GM21526 (cell line): ENCODE measurements around the gene ZSCAN22.
"Not testable (repeated sequence)": the region's sequence is repeated elsewhere in the genome, so short reads cannot be mapped to it uniquely, and the experiment has no call there.

Experiments
- ATAC-seq: cut with Tn5 transposase; IDR thresholded peaks from one replicate; pipeline ENCODE4 v1.9.1; 2021; ENCODE audit warnings: moderate library complexity; ENCODE audit not compliant: unreplicated experiment, low FRiP score

Gene ZSCAN22

DNA sequence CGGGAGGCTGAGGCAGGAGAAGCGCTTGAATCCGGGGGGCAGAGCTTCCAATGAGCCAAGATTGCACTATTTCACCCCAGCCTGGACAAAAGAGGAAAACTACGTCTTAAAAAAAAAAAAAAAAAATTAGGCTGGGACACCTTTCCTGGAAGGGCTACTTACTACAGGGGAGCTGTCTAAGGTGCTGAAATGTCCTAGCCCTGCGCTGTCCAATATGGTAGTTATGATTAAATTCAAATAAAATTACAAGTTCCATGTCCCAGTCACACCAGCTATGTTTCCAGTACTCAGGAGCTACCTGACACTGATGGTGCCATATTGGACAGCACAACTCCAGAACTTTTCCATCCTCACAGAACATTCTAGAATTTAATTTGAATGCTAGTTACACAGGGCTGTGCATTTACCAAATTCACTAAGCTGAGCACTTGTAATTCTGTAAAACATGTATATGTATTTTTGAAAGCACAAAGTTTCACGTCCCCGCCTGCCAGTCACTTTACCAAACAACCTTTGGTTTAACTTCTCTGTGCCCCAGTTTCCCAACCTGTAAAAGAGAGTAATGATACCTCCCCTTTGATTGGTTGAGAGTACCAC lies 9.2 kb upstream of the ZSCAN22 start:
- no peak for ATAC-seq

DNA sequence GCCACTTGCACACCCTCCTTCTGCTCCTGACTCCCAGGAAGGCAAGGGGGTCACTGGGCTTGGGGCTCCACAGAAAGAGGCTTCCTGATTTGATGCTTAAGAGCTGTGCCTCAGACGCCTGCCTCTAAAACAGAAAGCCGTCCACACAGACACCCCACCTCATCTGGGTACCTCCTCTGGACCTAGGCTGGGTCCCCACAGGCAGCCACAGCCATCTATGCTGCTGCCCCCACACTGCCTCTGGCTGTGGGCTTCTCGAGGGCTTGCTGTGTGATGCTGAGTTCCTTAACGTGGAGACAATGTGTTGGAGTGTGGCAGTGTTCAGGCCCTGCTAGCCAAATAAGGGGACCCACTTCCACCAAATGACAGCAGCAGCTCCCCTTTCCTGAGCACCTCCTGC lies 8.5 kb upstream of the ZSCAN22 start:
- ATAC-seq = no peak

DNA sequence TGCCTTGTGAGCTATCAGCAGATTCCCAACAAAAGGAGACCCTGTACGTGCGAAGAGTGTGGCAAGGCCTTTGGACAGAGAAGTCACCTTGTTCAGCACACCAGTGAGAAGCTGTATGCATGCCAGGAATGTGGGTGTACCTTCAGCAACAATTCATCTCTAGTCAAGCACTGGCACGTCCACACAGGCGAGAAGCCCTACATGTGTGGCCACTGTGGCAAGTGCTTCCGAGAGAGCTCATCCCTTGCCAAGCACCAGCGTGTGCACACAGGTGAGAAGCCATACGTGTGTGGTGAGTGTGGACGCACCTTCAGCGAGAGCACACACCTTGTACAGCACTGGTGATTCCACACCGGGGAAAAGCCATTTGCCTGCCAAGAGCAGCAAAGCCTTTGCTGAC lies 7.6 kb upstream of the ZSCAN22 start:
- no peak for ATAC-seq

DNA sequence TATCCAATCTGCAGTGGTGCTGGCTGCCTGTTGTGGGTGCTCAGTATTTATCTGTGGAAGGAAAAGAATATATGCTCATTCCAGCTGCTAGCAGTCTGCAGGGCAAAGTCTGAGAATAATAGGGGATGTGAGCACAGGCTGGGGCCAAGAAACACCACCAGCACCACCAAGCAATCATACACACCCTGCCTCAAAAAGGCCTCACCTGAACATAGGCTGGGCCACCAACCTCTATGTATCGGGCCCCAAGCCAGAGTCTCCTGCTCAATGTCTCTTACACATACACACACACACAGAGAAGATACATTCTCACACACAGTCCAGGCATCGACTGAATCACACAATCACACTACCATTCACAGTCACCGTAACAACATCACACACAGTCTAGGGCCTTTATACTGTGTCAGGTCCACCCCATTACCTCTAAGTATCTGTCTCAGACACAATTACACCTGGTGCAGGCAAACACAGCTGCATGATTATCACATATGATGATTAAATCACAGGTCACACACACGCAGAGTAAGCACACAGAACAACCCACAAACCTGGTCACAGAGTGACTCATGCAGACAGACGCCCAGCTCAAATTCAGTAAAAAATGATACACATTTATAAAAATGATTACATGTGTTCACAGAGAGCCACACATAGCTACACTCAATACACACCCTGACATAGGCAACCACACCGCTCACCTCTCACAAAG lies 1.3 kb upstream of the ZSCAN22 start:
- ATAC-seq = no peak

DNA sequence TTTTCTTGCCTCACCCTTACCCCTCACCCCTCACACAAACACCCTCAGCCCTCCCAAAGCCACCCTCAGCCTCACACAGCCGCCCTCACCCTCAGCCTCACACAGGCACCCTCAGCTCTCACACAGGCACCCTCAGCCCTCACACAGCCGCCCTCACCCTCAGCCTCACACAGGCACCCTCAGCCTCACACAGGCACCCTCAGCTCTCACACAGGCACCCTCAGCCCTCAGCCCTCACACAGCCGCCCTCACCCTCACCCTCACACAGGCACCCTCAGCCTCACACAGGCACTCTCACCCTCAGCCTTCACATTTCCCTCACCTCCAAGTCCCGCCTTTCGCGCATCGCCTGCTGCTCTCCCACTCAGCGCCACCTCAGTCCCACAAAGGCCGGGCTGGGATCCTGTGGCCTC lies 287 bp upstream of the ZSCAN22 start:
- ATAC-seq = no peak

DNA sequence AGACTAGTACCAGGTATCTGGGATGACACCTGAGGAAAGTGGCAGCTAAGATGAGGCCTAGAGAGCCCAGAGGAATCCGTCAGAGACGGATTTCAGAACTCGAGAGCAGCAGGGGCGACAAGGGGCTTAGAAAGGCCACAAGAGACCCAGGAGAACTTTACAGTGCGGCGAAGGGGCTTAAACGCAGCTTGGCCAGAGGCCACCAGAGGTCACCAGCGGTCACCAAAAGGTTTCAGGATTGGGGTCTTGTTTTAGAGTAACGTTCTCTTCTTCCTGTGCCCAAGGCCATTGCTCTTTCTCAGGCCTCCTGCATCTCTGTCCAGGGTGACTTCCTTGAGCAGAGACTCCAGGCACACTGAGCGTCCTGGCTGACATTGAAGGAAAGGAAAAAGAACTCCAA lies 2.2 kb downstream of the ZSCAN22 start:
- ATAC-seq = no peak

DNA sequence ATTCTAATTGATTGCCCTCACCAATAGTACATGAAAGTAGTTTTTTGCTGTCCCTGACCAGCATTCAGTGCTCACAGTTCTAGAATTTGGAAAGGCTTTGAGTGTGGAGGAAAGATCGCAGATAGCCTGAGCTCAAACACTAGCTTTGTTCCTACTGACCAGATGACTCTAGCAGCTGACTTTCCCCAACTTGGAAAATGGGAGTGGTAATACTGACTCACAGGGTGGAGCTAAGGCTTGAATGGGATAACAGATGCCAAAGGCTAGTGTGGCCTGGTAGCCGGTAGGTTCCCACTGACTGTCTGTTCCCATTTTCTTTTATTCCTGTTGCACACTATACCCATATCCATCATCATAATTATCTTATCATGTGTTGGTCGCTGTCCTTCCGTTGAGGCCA lies 3.7 kb downstream of the ZSCAN22 start:
- no peak for ATAC-seq

DNA sequence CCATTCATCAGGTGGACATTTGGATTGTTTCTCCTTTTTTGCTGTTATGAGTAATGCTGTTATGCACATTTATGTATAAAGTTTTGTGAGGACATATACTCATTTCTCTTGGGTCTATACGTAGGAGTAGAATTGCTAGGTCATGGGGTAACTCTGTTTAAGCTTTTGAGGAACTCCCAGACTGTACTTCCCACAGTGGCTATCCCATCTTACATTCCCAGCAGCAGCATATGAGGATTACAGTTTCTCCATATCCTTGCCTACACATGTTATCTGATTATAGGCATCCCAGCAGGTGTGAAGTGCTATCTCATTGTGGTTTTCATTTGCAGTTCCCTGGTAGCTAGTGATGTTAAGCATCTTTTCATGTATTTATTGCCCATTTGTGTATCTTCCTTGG lies 5.9 kb downstream of the ZSCAN22 start:
- no peak for ATAC-seq

DNA sequence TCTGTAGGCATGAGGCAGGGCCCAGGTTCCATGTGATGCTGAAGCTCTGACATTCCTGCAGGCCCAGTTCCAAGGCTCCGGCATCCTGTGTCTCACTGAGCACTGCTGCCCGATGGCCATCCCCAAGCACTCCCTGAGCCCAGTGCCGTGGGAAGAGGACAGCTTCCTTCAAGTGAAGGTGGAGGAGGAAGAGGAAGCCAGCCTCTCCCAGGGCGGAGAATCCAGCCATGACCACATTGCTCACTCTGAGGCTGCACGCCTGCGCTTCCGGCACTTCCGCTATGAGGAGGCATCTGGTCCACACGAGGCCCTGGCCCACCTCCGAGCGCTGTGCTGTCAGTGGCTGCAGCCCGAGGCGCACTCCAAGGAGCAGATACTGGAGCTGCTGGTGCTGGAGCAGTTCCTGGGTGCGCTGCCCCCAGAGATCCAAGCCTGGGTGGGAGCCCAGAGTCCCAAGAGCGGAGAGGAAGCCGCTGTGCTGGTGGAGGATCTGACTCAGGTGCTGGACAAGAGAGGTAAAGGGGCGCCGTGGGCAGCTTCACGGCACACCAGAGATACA lies 8.0 kb downstream of the ZSCAN22 start:
- no peak for ATAC-seq

DNA sequence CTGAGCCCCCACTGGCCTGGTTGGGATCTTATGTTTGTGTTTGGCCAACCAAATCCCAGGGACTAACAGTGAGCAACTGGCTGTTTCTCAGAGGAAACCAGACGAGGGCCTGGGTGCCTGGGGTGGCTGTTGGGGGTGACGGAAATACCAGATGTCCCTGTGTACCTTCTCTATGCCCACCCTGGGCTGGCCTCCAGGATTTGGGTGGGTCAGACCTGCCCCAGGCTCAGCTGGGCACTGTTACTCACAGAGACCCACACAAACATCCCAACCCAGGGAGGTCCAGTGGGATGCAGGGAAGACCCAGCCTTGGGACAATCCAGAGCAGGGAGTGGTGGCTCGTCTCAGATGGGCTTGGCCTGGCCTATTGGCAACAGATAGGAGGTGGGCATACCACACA lies 8.8 kb downstream of the ZSCAN22 start:
- ATAC-seq = no peak

DNA sequence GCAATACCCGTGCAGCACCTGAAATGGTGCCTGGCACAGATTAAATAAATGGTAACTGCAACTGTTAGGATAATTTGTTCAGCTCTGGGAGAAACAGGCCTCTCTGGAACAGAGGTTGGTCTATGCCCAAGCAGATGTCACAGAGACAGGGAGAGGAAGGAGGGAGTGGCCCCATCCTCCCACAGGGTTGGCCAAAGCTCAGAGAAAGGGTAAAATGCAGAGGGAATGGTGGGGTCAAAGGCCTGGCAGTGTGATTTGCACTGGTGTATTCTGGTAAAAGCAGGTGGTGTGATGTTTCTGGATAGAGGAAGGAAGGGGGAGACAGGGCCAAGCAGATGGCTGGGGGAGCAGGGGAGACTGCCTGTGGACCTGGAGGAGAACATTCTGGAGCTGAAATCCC lies 9.4 kb downstream of the ZSCAN22 start:
- ATAC-seq = no peak

DNA sequence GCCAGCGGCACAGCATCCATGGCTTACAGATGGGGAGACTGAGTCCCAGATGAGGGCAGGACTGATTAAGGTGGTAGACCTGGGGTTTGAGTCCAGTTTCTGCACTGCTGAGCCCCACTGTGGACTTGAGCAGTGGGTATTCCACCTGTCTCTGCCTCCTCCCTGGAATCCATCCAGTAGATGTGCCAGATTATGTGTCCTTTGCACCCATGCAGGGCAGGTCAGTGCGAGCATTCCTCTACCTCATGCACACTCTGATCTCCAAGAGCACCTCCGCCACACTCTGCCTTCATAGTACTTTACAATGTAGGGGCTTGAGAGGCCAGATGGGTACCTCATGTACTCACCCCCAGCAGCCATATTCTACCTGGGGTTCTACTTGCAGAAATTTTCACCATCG lies 10.0 kb downstream of the ZSCAN22 start:
- no peak for ATAC-seq

DNA sequence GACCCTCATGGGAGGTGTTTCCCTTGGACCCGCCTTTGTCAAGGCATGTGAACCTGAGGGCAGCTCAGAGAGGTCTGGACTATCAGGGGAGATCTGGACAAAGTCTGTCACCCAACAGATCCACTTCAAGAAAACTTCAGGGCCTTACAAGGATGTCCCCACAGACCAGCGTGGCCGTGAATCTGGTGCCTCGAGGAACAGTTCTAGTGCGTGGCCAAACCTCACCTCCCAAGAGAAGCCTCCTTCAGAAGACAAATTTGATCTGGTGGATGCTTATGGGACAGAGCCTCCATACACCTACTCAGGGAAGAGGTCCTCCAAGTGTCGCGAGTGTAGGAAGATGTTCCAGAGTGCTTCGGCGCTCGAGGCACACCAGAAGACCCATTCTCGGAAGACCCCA lies 11.5 kb downstream of the ZSCAN22 start:
- ATAC-seq = no peak

DNA sequence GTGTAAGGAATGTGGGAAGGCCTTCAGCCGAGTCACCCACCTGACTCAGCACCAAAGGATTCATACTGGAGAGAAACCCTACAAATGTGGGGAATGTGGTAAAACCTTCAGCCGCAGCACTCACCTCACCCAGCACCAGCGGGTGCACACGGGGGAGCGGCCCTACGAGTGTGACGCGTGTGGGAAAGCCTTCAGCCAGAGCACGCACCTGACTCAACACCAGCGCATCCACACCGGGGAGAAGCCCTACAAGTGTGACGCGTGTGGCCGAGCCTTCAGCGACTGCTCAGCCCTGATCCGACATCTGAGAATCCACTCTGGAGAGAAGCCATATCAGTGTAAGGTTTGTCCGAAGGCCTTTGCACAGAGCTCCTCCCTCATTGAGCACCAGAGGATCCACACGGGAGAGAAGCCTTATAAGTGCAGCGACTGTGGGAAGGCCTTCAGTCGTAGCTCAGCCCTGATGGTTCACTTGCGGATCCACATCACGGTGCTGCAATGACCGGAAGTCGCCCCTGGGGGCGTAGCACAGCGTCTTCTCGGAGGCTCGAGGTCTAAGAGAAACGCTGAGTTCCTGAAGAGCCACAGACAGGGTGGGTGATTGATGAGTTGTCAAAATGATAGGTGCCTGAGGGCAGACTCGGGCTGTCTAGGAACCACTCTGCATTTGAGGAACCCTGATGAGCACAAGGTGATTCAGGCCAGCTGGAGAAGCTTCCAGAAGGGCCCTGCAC lies 12.2 kb downstream of the ZSCAN22 start:
- no peak for ATAC-seq

DNA sequence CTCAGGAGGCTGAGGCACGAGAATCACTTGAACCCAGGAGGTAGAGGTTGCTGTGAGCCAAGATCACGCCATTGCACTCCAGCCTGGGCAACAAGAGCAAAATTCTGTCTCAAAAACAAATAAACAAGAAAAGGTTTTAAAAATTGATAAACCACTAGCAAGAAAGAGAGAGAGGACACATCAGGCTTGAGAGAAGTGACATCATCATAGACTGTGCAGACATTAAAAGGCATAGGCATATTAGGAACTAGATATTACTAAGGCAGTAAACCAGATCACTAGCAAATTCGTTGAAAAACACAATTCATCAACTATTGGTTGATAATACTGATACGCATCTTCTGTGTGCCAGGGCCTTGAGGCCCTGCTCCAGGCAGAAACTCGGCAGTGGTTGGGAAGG lies 18.8 kb downstream of the ZSCAN22 start:
- ATAC-seq = no peak

DNA sequence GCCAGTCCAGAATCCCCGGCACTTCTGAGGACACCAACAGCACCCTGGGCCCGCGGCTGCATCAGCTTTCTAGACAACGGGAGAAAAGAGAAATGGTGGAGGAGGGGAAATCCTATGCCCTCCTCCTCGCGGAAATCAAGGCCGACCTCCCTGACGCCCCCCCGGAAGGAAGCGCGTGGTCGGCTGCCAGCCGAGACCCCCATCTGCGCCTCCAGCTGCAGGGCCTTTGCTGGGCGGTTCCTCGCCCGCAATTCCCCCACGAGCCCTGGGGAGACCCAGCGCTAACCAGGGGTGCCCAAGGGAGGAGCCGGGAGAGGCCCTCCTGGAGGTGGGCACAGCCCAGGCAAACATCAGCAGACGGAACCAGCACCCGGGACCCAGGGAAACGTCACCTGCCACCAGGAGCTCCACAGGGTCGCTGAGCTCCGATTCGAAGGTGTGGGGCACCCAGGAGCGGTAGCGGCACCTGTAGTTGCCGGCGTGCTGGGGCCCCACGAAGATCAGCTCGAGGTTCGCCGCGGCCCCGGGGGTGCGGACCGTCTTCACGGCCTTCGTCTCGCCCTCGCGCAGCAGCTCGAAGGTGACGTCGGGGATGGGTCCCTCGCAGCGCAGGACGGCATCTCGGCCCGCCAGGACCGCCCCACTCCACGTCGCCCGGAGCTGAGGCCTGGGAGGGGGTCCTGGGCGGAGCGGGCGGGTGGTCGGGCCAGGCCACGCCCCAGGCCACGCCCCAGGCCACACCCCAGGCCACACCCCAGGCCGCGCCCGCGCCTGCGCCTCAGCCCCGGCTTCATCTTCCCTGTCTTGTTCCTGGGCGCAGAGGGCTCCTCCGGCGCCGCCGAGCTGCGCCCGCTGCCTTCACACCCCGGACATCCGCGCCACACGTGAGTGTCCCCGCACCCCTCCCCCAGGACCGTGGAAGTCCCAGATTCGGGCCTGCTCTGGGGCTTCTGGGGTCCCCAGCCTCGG lies 20.5 kb downstream of the ZSCAN22 start:
- ATAC-seq = peak; percentile 77

DNA sequence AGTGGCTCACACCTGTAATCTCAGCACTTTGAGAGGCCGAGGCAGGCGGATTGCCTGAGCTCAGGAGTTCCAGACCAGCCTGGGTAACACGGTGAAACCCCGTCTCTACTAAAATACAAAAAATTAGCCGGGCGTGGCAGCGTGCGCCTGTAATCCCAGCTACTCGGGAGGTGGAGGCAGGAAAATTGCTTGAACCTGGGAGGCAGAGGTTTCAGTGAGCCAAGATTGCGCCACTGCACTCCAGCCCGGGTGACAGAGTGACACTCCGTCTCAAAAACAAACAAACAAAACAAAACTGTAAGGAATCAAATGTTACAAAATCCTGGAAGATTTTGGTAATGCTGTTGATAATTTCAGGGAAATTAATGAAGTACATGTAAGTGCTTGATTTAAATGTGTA lies 21.3 kb downstream of the ZSCAN22 start:
- not testable (repeated sequence) for ATAC-seq

DNA sequence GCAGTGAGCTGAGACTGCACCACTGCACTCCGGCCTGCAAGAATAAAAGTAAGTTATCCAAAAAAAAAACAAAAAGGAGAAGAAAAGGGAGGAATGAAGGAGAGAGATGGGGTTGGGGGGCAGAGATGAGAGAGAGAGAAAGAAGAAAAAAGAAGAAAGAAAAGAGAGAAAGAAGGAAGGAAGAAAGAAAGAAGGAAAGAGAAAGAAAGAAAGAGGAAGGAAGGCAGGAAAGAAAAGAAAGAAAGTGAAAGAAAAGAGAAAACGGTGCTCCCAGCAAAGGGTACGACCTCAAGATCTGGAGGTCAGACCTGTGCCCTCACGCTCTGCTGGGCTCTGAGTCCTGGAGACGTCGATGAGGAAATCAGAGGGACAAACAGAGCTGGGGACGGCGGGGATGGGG lies 22.8 kb downstream of the ZSCAN22 start:
- no peak for ATAC-seq

DNA sequence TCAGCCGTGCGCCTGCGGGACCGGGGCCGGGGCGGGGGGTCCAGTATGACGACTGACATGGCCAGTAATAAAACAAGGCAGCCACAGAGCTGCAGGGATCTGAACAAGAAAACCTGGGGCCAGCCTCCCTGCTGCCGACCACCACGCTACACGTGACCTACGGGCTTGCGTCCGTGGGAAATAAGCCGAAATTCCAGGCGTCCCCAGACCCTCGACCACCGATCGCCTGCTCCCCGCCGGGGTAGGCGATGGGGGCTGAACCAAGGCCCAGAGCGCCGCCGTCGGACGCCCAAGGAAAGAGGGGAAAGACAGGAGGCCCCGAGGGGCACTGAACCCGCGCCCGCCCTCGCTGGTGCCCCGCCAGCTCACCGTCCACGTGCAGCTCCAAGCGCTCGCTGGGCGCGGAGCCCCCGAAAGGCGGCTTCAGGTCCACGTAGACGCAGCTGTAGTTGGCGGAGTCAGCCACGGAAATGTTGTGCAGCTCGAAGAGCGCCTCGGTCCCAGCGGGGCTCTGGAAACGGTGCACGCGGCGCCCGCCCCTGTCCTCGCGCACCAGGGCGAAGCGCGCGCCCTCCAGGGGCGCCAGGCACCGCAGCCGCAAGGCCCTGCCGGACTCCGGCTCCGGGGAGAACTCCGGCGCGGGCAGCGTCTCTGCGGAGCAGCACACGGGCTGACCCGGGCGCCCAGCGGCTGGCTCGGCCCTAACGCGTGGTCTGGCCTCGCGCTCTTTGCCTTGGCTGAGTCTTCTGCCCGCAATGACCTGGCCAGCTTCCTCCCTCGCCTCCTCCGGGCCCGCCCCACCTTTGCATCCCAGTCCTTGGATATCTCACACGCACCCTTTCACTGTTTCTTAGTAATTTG lies 23.4 kb downstream of the ZSCAN22 start:
- ATAC-seq = no peak
